ENCODE measurements around the gene GLT1D1.

DNA sequence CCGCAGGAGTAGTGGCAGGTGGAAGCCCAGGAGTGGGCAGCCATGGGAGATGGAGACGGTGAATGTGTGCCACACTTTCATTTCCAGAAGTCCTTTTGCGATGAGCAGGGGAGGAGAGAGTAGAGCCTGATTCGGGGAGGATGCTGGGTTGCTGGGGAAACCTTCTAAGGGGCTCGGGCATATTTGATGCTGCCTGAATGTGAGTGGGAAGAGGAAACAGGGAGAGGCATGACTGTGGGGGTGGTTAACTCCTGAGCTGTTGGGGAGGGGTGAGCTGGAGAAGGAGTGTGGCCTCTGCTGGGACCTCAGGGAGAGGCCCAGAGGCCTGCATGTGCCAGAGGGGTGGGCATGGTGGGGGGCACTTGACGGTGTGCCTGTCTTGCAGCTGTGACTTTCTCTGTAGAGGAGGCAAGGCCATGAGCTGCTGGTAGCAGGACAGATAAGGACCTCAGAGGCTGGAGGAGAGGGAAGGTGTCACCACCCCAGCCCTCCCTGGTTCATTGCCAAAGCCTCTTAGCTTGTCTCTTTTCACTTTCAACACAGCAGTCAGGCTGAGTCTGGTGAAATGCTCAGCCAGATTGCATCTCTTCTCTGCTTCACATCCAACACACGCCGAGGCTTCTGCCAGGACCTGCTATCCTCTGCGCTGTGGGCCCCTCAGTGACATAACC, 11.4 kb downstream of the GLT1D1 start:
- no peak for TF ChIP-seq CTCF (IDR thresholded peaks at IDR 0.05; ENCODE audit: insufficient read depth, low read length, poor library complexity, severe bottlenecking)
- TF ChIP-seq EZH2phosphoT487 (conservative IDR thresholded peaks at IDR 0.05; ENCODE audit: low read length), result no peak
